GM23248 (cell line): ENCODE data around the gene TBC1D22A. TPM values are rescaled to one million over a fixed set of nuclear protein-coding genes. Genes with fewer than 3 reads are reported as not detected.

ENCODE experiments used
- DNase-seq: peaks from one replicate; pipeline ENCODE4 v3.0.0-alpha.2; 2015
- H2AFZ ChIP-seq: fragments of 200-600 bp; sonication (generic); 2 replicates; pipeline ENCODE4 v1.6.1; 2016; ENCODE audit warnings: antibody characterized with exemption
- H3F3A ChIP-seq: fragments of 200-600 bp; sonication (generic); 2 replicates; pipeline ENCODE4 v1.6.1; 2016; ENCODE audit warnings: mild to moderate bottlenecking, antibody characterized with exemption, mixed run types; ENCODE audit not compliant: insufficient read depth
- H3K27ac ChIP-seq: fragments of 200-600 bp; sonication (generic); 2 replicates; pipeline ENCODE4 v1.5.1; 2016; ENCODE audit warnings: mild to moderate bottlenecking
- H3K27me3 ChIP-seq: fragments of 200-600 bp; sonication (generic); replicated peaks from 2 replicates; pipeline ENCODE4 v1.6.1; 2016; ENCODE audit warnings: mild to moderate bottlenecking; ENCODE audit not compliant: insufficient read depth
- H3K36me3 ChIP-seq: fragments of 200-600 bp; sonication (generic); 2 replicates; pipeline ENCODE4 v1.6.1; 2016; ENCODE audit warnings: low read depth, mild to moderate bottlenecking
- H3K4me1 ChIP-seq: fragments of 200-600 bp; sonication (generic); 2 replicates; pipeline ENCODE4 v1.6.1; 2016; ENCODE audit warnings: mild to moderate bottlenecking; ENCODE audit not compliant: insufficient read depth
- H3K4me2 ChIP-seq: fragments of 200-600 bp; sonication (generic); one replicate; pipeline ENCODE4 v1.6.1; 2016; ENCODE audit warnings: mild to moderate bottlenecking; ENCODE audit not compliant: unreplicated experiment
- H3K4me3 ChIP-seq: fragments of 200-600 bp; sonication (generic); 2 replicates; pipeline ENCODE4 v1.5.1; 2016; ENCODE audit warnings: mild to moderate bottlenecking
- H3K79me2 ChIP-seq: fragments of 200-600 bp; sonication (generic); 2 replicates; pipeline ENCODE4 v1.6.1; 2016; ENCODE audit warnings: mild to moderate bottlenecking; ENCODE audit not compliant: insufficient read depth
- H3K9ac ChIP-seq: fragments of 200-600 bp; sonication (generic); 2 replicates; pipeline ENCODE4 v1.6.1; 2016; ENCODE audit warnings: mild to moderate bottlenecking
- H3K9me2 ChIP-seq: fragments of 200-600 bp; sonication (generic); 2 replicates; pipeline ENCODE4 v1.6.1; 2016; ENCODE audit warnings: mixed run types, mild to moderate bottlenecking, moderate library complexity; ENCODE audit not compliant: insufficient read depth
- H3K9me3 ChIP-seq: fragments of 200-600 bp; sonication (generic); one replicate; pipeline ENCODE4 v1.6.1; 2017; ENCODE audit warnings: low read depth
- H4K20me1 ChIP-seq: fragments of 200-600 bp; sonication (generic); 2 replicates; pipeline ENCODE4 v1.6.0; 2016; ENCODE audit not compliant: insufficient read depth
- EZH2 ChIP-seq: fragments of 200-600 bp; sonication (generic); IDR thresholded peaks from 2 replicates; pipeline ENCODE4 v1.6.1; 2018; ENCODE audit warnings: antibody characterized with exemption, mild to moderate bottlenecking; ENCODE audit not compliant: insufficient read depth, poor library complexity, severe bottlenecking
- EZH2phosphoT487 ChIP-seq: fragments of 200-600 bp; sonication (generic); IDR thresholded peaks from 2 replicates; pipeline ENCODE4 v1.6.1; 2018; ENCODE audit warnings: antibody characterized with exemption, moderate library complexity, mild to moderate bottlenecking, low read depth; ENCODE audit not compliant: insufficient read depth
- WGBS, 2 experiments: methylation state at CpG; one replicate each; pipeline ENCODE4 v1.1.6; 2015 to 2017; ENCODE audit warnings: low lambda C conversion rate in 2 of 2, low coverage in 1 of 2; ENCODE audit errors: missing lambda C conversion rate in 2 of 2; 5-methylcytosine and 5-hydroxymethylcytosine counted together
- in situ Hi-C: fragments of 300-500 bp; cut with MboI; formaldehyde crosslinking; loops from 2 replicates; pipeline ENCODE4 v1.15.0; 2020
- polyA plus RNA-seq: library from polyadenylated mRNA; unstranded; fragments of >200 nt; fragmentation: Nextera tagmentation; extraction: Ambion mirVana; gene quantifications from 2 replicates; pipeline ENCODE4 v1.2.1, GENCODE V29; 2016
- total RNA-seq: library from RNA; depleted of rRNA; stranded (reverse); fragments of >200 nt; shearing (Covaris generic); gene quantifications from 2 replicates; pipeline ENCODE4 v1.2.3, GENCODE V29; 2014

Gene TBC1D22A
- total and polyA plus RNA-seq, 2 experiments from 2014 or later, result 12.3 to 16.9 TPM

- in situ Hi-C loops, result no loop called here
- 0 out of 2 replicates have a peak, but pooled peaks cover 8% of the 10 kb centered on the region for H3F3A ChIP-seq
- H3K27me3 ChIP-seq, result no peaks in the 10 kb centered on the region
- H3K4me1 ChIP-seq, result peaks cover 10% of the 10 kb centered on the region
- H3K79me2 ChIP-seq, result no peaks in the 10 kb centered on the region
- DNase-seq, result peak; percentile 81
- peak overlapping the region; percentile 39 for H3K4me3 ChIP-seq
- peak overlapping the region; percentile 71 for H3K4me2 ChIP-seq
- H3K9me2 ChIP-seq, result no peaks in the 10 kb centered on the region
- H3K9ac ChIP-seq, result peak overlapping the region; percentile 75
- H3K9me3 ChIP-seq, result no peaks in the 10 kb centered on the region
- no peak for TF ChIP-seq EZH2phosphoT487
- WGBS, 2 experiments, result 16 to 18% methylated on average over 7 of the region's 7 CpGs
- no peaks in the 10 kb centered on the region for H3K36me3 ChIP-seq
- no peaks in the 10 kb centered on the region for H4K20me1 ChIP-seq
- H2AFZ ChIP-seq, result peak overlapping the region; percentile 15; the same call in 1 of the 2 replicates
- peak overlapping the region; percentile 83 for H3K27ac ChIP-seq
Measured at GRCh38 chr22:47030143-47030661, 267.8 kb downstream of the TBC1D22A start.

GRCh38 chr22:47030881-47031627, 268.6 kb downstream of the TBC1D22A start:
- H3K9me3 ChIP-seq, result no peaks in the 10 kb centered on the region
- H3K9ac ChIP-seq, result peak overlapping the region; percentile 75
- H3K27me3 ChIP-seq, result no peaks in the 10 kb centered on the region
- WGBS, 2 experiments, result 38 to 40% methylated on average over 24 of the region's 24 CpGs
- peaks cover 10% of the 10 kb centered on the region for H3K4me1 ChIP-seq
- no peaks in the 10 kb centered on the region for H3K36me3 ChIP-seq
- DNase-seq, result peak; percentile 93
- H3F3A ChIP-seq, result 0 out of 2 replicates have a peak, but pooled peaks cover 8% of the 10 kb centered on the region
- H3K4me3 ChIP-seq, result peak overlapping the region; percentile 39
- no peaks in the 10 kb centered on the region for H3K9me2 ChIP-seq
- H4K20me1 ChIP-seq, result no peaks in the 10 kb centered on the region
- H3K4me2 ChIP-seq, result peak overlapping the region; percentile 71
- H2AFZ ChIP-seq, result peak overlapping the region; percentile 15; the same call in 1 of the 2 replicates
- no peaks in the 10 kb centered on the region for H3K79me2 ChIP-seq
- no peak for TF ChIP-seq EZH2
- no peak for TF ChIP-seq EZH2phosphoT487
- peak overlapping the region; percentile 83 for H3K27ac ChIP-seq
- in situ Hi-C loops, result no loop called here

- H3K27ac ChIP-seq, result no peak overlapping the region; the same call in 1 of the 2 replicates
- no peak overlapping the region for H3K4me2 ChIP-seq
- no peak overlapping the region for H3K9ac ChIP-seq
- no peaks in the 10 kb centered on the region for H3K9me2 ChIP-seq
- no peak overlapping the region for H3K4me3 ChIP-seq
- no peaks in the 10 kb centered on the region for H3K9me3 ChIP-seq
- 92 to 94% methylated on average over 7 of the region's 7 CpGs for WGBS, 2 experiments
- 0 out of 2 replicates have a peak, but pooled peaks cover 8% of the 10 kb centered on the region for H3F3A ChIP-seq
- H3K4me1 ChIP-seq, result peaks cover 10% of the 10 kb centered on the region
- no peaks in the 10 kb centered on the region for H3K79me2 ChIP-seq
- no peak for DNase-seq
- TF ChIP-seq EZH2 (no peak), EZH2phosphoT487 (no peak)
- no peaks in the 10 kb centered on the region for H3K27me3 ChIP-seq
- H3K36me3 ChIP-seq, result no peaks in the 10 kb centered on the region
- in situ Hi-C loops, result no loop called here
- no peak overlapping the region for H2AFZ ChIP-seq
- no peaks in the 10 kb centered on the region for H4K20me1 ChIP-seq
Measured at GRCh38 chr22:47031628-47031915, 269.1 kb downstream of the TBC1D22A start.

- Histone ChIP-seq H3K27me3 (no peaks in the 10 kb centered on the region), H3K9me3 (no peaks in the 10 kb centered on the region), H3K79me2 (no peaks in the 10 kb centered on the region), H3K4me3 (no peak overlapping the region), H3K27ac (no peak overlapping the region), H3K36me3 (no peaks in the 10 kb centered on the region), H4K20me1 (no peaks in the 10 kb centered on the region), H2AFZ (no peak overlapping the region), H3K4me1 (peaks cover 10% of the 10 kb centered on the region), H3K4me2 (no peak overlapping the region), H3F3A (0 out of 2 replicates have a peak, but pooled peaks cover 8% of the 10 kb centered on the region), H3K9ac (no peak overlapping the region), H3K9me2 (no peaks in the 10 kb centered on the region)
- peak; percentile 19 for DNase-seq
- in situ Hi-C loops, result no loop called here
- 70 to 76% methylated on average over 22 of the region's 22 CpGs for WGBS, 2 experiments
- no peak for TF ChIP-seq EZH2
- no peak for TF ChIP-seq EZH2phosphoT487
Measured at GRCh38 chr22:47032091-47032943, 269.9 kb downstream of the TBC1D22A start.
